ENCODE measurements around the gene TCAP.

DNA sequence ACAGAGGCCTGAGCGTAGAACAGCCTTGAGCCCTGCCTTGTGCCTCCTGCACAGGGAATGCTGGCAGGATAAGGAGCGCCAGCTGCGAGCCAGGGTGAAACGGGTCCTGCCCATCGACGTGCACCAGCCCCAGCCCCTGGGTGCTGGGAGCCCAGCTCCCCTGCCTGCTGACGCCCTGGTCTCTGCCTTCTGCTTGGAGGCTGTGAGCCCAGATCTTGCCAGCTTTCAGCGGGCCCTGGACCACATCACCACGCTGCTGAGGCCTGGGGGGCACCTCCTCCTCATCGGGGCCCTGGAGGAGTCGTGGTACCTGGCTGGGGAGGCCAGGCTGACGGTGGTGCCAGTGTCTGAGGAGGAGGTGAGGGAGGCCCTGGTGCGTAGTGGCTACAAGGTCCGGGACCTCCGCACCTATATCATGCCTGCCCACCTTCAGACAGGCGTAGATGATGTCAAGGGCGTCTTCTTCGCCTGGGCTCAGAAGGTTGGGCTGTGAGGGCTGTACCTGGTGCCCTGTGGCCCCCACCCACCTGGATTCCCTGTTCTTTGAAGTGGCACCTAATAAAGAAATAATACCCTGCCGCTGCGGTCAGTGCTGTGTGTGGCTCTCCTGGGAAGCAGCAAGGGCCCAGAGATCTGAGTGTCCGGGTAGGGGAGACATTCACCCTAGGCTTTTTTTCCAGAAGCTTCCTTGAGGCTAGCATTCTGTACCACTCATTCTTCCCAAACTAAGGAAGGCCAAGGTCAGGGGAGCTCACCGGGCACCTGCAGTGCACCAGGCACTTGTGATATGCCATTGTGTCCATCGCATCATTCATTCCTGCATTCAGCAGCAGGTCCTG, 5.0 kb downstream of the TCAP start:
- TF ChIP-seq, protein P1, sequence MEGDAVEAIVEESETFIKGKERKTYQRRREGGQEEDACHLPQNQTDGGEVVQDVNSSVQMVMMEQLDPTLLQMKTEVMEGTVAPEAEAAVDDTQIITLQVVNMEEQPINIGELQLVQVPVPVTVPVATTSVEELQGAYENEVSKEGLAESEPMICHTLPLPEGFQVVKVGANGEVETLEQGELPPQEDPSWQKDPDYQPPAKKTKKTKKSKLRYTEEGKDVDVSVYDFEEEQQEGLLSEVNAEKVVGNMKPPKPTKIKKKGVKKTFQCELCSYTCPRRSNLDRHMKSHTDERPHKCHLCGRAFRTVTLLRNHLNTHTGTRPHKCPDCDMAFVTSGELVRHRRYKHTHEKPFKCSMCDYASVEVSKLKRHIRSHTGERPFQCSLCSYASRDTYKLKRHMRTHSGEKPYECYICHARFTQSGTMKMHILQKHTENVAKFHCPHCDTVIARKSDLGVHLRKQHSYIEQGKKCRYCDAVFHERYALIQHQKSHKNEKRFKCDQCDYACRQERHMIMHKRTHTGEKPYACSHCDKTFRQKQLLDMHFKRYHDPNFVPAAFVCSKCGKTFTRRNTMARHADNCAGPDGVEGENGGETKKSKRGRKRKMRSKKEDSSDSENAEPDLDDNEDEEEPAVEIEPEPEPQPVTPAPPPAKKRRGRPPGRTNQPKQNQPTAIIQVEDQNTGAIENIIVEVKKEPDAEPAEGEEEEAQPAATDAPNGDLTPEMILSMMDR (conservative IDR thresholded peaks at IDR 0.05 in 1 of 2, IDR thresholded peaks at IDR 0.05 in 1 of 2; ENCODE audit: extremely low read depth in 1 of 2, insufficient read depth in 1 of 2, low read depth in 1 of 2, low read length in 2 of 2), result no peak
- TF ChIP-seq EZH2 (IDR thresholded peaks at IDR 0.05; ENCODE audit: borderline replicate concordance, low read length), result no peak

Data from mammary epithelial cell (primary cell).